Neural cell (in vitro differentiated cells): Measurements from ENCODE around the gene HSD17B14.
"Not testable (repeated sequence)": the region's sequence is repeated elsewhere in the genome, so short reads cannot be mapped to it uniquely, and the experiment has no call there.

ENCODE experiments used
- EP300 ChIP-seq: fragments of 450-650 bp; conservative IDR thresholded peaks from 2 replicates; pipeline ENCODE4 v1.6.1; 2014; ENCODE audit warnings: antibody characterized with exemption, mild to moderate bottlenecking, moderate library complexity; ENCODE audit not compliant: poor library complexity, severe bottlenecking
- EZH2 ChIP-seq: fragments of 200-600, 300-800 bp; shearing (Covaris generic), sonication (generic); IDR thresholded peaks from 2 replicates; pipeline ENCODE4 v1.6.1; 2014; ENCODE audit warnings: antibody characterized with exemption, low read length, borderline replicate concordance, mild to moderate bottlenecking; ENCODE audit not compliant: insufficient read depth, poor library complexity, severe bottlenecking
- MXI1 ChIP-seq: fragments of 450-650 bp; conservative IDR thresholded peaks from 2 replicates; pipeline ENCODE4 v1.6.1; 2014; ENCODE audit warnings: antibody characterized with exemption, mild to moderate bottlenecking; ENCODE audit not compliant: poor library complexity, severe bottlenecking
- POLR2AphosphoS5 ChIP-seq: IDR thresholded peaks from 2 replicates; pipeline ENCODE4 v1.6.1; 2012
- RAD21 ChIP-seq: fragments of 450-650 bp; conservative IDR thresholded peaks from 2 replicates; pipeline ENCODE4 v1.6.1; 2014; ENCODE audit warnings: antibody characterized with exemption, mild to moderate bottlenecking, moderate library complexity
- REST ChIP-seq: IDR thresholded peaks from 2 replicates; pipeline ENCODE4 v1.6.1; 2012; ENCODE audit warnings: borderline replicate concordance
- SMC3 ChIP-seq: fragments of 450-650 bp; conservative IDR thresholded peaks from 2 replicates; pipeline ENCODE4 v1.6.1; 2014; ENCODE audit warnings: antibody characterized with exemption, mild to moderate bottlenecking, moderate library complexity; ENCODE audit not compliant: poor library complexity
- TAF1 ChIP-seq: IDR thresholded peaks from 2 replicates; pipeline ENCODE4 v1.6.1; 2012; ENCODE audit warnings: low read depth
- TF ChIP-seq, protein P1 (sequence below): fragments of 450-650 bp; IDR thresholded peaks from 2 replicates; pipeline ENCODE4 v1.5.1; 2014; ENCODE audit warnings: antibody characterized with exemption, mild to moderate bottlenecking, moderate library complexity; ENCODE audit not compliant: poor library complexity, severe bottlenecking

DNA sequence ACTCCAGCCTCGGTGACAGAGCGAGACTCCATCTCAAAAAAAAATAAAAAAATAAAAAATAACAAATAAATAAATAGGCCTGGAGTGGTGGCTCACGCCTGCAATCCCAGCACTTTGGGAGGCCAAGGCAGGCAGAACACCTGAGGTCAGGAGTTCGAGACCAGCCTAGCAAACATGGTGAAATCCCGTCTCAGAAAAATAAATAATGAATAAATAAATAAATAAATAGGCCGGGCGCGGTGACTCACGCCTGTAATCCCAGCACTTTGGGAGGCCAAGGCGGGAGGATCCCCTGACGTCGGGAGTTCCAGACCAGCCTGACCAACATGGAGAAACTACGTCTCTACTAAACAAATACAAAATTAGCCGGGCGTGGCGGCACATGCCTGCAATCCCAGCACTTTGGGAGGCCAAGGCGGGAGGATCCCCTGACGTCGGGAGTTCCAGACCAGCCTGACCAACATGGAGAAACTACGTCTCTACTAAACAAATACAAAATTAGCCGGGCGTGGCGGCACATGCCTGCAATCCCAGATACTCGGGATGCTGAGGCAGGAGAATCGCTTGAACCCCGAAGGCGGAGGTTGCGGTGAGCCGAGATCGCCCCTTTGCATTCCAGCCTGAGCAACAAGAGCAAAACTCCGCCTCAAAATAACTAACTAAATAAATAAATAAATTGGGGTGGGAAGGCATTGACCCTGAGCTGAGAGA, 35.3 kb upstream of the HSD17B14 start:
- not testable (repeated sequence) for TF ChIP-seq EP300, EZH2, SMC3, RAD21, POLR2AphosphoS5, TAF1, REST, MXI1
- TF ChIP-seq, protein P1, sequence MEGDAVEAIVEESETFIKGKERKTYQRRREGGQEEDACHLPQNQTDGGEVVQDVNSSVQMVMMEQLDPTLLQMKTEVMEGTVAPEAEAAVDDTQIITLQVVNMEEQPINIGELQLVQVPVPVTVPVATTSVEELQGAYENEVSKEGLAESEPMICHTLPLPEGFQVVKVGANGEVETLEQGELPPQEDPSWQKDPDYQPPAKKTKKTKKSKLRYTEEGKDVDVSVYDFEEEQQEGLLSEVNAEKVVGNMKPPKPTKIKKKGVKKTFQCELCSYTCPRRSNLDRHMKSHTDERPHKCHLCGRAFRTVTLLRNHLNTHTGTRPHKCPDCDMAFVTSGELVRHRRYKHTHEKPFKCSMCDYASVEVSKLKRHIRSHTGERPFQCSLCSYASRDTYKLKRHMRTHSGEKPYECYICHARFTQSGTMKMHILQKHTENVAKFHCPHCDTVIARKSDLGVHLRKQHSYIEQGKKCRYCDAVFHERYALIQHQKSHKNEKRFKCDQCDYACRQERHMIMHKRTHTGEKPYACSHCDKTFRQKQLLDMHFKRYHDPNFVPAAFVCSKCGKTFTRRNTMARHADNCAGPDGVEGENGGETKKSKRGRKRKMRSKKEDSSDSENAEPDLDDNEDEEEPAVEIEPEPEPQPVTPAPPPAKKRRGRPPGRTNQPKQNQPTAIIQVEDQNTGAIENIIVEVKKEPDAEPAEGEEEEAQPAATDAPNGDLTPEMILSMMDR: not testable (repeated sequence)
